Fibroblast of lung (primary cell): Measurements from ENCODE around the gene CDK11B.

Experiments
- EZH2 ChIP-seq: IDR thresholded peaks from 2 replicates; pipeline ENCODE4 v1.5.1; 2012; ENCODE audit warnings: low read length, control low read depth, mild to moderate bottlenecking; ENCODE audit errors: missing control alignments
- TF ChIP-seq, protein P1 (sequence below), 2 donors: IDR thresholded peaks in 1 of 2; conservative IDR thresholded peaks in 1 of 2; 1 replicate in 1 of 2; 2 replicates in 1 of 2; pipeline ENCODE4 v1.5.1; 2011 to 2012; ENCODE audit warnings: low read length in 2 of 2, control low read depth in 1 of 2, inconsistent platforms in 1 of 2, low read depth in 1 of 2, mild to moderate bottlenecking in 1 of 2

DNA sequence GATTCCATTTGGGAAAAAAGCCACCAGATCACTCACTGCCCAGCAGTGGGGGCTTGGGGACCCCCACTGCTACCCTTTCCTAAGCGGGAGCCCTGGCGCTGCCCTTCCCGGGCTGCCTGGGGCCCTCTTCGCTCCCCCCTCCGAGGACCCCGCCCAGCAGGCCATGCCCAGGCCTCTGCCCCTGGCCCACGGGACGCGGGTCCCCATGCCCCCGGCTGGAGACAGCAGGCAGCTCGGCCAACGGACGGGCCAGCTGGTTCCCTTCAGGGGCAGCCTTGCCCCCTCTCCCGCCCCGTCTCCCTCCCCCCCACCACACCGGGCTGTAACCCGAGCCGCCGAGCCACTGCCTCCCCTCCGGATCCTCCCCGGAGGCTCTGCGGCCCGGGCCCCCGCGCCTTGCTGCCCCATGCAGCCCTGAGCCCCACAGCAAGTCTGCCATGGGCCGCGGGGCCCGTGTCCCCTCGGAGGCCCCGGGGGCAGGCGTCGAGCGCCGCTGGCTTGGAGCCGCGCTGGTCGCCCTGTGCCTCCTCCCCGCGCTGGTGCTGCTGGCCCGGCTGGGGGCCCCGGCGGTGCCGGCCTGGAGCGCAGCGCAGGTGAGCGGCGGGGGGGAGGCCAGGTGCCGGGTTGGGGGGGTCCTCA, 26.9 kb downstream of the CDK11B start, which contains the start of gene MMP23B:
- TF ChIP-seq, protein P1, sequence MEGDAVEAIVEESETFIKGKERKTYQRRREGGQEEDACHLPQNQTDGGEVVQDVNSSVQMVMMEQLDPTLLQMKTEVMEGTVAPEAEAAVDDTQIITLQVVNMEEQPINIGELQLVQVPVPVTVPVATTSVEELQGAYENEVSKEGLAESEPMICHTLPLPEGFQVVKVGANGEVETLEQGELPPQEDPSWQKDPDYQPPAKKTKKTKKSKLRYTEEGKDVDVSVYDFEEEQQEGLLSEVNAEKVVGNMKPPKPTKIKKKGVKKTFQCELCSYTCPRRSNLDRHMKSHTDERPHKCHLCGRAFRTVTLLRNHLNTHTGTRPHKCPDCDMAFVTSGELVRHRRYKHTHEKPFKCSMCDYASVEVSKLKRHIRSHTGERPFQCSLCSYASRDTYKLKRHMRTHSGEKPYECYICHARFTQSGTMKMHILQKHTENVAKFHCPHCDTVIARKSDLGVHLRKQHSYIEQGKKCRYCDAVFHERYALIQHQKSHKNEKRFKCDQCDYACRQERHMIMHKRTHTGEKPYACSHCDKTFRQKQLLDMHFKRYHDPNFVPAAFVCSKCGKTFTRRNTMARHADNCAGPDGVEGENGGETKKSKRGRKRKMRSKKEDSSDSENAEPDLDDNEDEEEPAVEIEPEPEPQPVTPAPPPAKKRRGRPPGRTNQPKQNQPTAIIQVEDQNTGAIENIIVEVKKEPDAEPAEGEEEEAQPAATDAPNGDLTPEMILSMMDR (conservative IDR thresholded peaks at IDR 0.05 in 1 of 2, IDR thresholded peaks at IDR 0.05 in 1 of 2; ENCODE audit: low read depth in 1 of 2, low read length in 2 of 2): no peak
- TF ChIP-seq EZH2: no peak
